Measurements from ENCODE around the gene NCKIPSD. TPM values are rescaled to one million over a fixed set of nuclear protein-coding genes. Genes with fewer than 3 reads are reported as not detected.

Gene NCKIPSD
- total RNA-seq, 2 donors from 2014 or later, result 16.6 to 22.1 TPM

GRCh38 chr3:48695393-48695753 lies 9.7 kb upstream of the NCKIPSD start:
- H3K9me3 ChIP-seq, result no peaks in the 10 kb centered on the region
- H3K4me3 ChIP-seq, result no peak overlapping the region
- H3K36me3 ChIP-seq (replicated peaks in 1 of 2; ENCODE audit: insufficient read depth in 1 of 2, low read depth in 2 of 2), result peaks cover 18 to 19% of the 10 kb centered on the region in 2 donors
- no peaks in the 10 kb centered on the region for H3K27me3 ChIP-seq
- peak overlapping the region in 2 of 4 donors; percentile 36 to 51 for H3K27ac ChIP-seq
- TF ChIP-seq CTCF (IDR thresholded peaks at IDR 0.05) (no peak), POLR2A (IDR thresholded peaks at IDR 0.05) (peak in 1 of 3 donors; percentile 13)
- peak; percentile 32 for ATAC-seq
- intact Hi-C loops (cut with DNase I), result no loop called here
- H3K4me1 ChIP-seq, result peaks cover 32% of the 10 kb centered on the region
- DNase-seq, result peak in 2 of 4 donors; percentile 25 to 41
- 85 to 86% methylated on average over 9 of the region's 9 CpGs for WGBS, 2 donors

GRCh38 chr3:48694610-48695392 lies 9.1 kb upstream of the NCKIPSD start:
- no peaks in the 10 kb centered on the region for H3K27me3 ChIP-seq
- ATAC-seq (peak; percentile 70), DNase-seq (peak; percentile 49 to 67 (median 62))
- no peak for TF ChIP-seq CTCF (IDR thresholded peaks at IDR 0.05)
- peaks cover 32% of the 10 kb centered on the region for H3K4me1 ChIP-seq
- no peak overlapping the region for H3K4me3 ChIP-seq
- H3K27ac ChIP-seq, result peak overlapping the region in 2 of 4 donors; percentile 36 to 51
- intact Hi-C loops (cut with DNase I), result no loop called here
- H3K36me3 ChIP-seq (replicated peaks in 1 of 2; ENCODE audit: insufficient read depth in 1 of 2, low read depth in 2 of 2), result peaks cover 18 to 19% of the 10 kb centered on the region in 2 donors
- WGBS, 2 donors, result 74 to 82% methylated on average over 23 of the region's 23 CpGs
- no peaks in the 10 kb centered on the region for H3K9me3 ChIP-seq

- DNase-seq (no peak), ATAC-seq (no peak)
- intact Hi-C loops (cut with DNase I), result no loop called here
- peak overlapping the region in 2 of 4 donors; percentile 22 to 51 for H3K27ac ChIP-seq
- no peak overlapping the region for H3K4me3 ChIP-seq
- peaks cover 32% of the 10 kb centered on the region for H3K4me1 ChIP-seq
- no peaks in the 10 kb centered on the region for H3K9me3 ChIP-seq
- no peaks in the 10 kb centered on the region for H3K27me3 ChIP-seq
- peaks cover 18 to 27% of the 10 kb centered on the region in 2 donors for H3K36me3 ChIP-seq (replicated peaks in 1 of 2; ENCODE audit: insufficient read depth in 1 of 2, low read depth in 2 of 2)
- WGBS, 2 donors, result 82 to 93% methylated on average over 8 of the region's 8 CpGs
- TF ChIP-seq CTCF (IDR thresholded peaks at IDR 0.05) (no peak), POLR2A (IDR thresholded peaks at IDR 0.05) (no peak)
These were observed 8.1 kb upstream of the NCKIPSD start for GRCh38 chr3:48693826-48694225.

GRCh38 chr3:48692551-48692950 lies 6.8 kb upstream of the NCKIPSD start:
- H3K4me1 ChIP-seq, result peaks cover 24% of the 10 kb centered on the region
- ATAC-seq (no peak), DNase-seq (no peak)
- TF ChIP-seq POLR2A (IDR thresholded peaks at IDR 0.05) (no peak), CTCF (IDR thresholded peaks at IDR 0.05) (no peak)
- intact Hi-C loops (cut with DNase I), result no loop called here
- no peaks in the 10 kb centered on the region for H3K9me3 ChIP-seq
- H3K36me3 ChIP-seq (replicated peaks in 1 of 2; ENCODE audit: insufficient read depth in 1 of 2, low read depth in 2 of 2), result peaks cover 18 to 36% of the 10 kb centered on the region in 2 donors
- H3K27me3 ChIP-seq, result no peaks in the 10 kb centered on the region
- H3K27ac ChIP-seq, result no peak overlapping the region
- no peak overlapping the region for H3K4me3 ChIP-seq
